Uterus (tissue), 4 donors: Measurements from ENCODE around the gene SNF8. TPM values are rescaled to one million over a fixed set of nuclear protein-coding genes. Genes with fewer than 3 reads are reported as not detected.
A peak's percentile ranks its signal among the peaks of the same experiment; 100 is the strongest.

Source experiments
- DNase-seq, 2 donors: peaks; one replicate each; pipeline ENCODE4 v3.0.0-alpha.2; 2019 to 2020
- H3K27ac ChIP-seq, 2 donors: fragments of 200-600 bp; sonication (generic); 1 replicate in 1 of 2; 2 replicates in 1 of 2; pipeline ENCODE4 v1.5.1; 2016 to 2018
- H3K27me3 ChIP-seq, 2 donors: fragments of 200-600 bp; sonication (generic); one replicate each; pipeline ENCODE4 v1.5.1; 2018 to 2019; ENCODE audit warnings: control low read depth in 1 of 2
- H3K36me3 ChIP-seq, 2 donors: fragments of 200-600 bp; sonication (generic); one replicate each; pipeline ENCODE4 v1.5.1; 2019; ENCODE audit warnings: control low read depth in 1 of 2
- H3K4me1 ChIP-seq, 2 donors: fragments of 200-600 bp; sonication (generic); one replicate each; pipeline ENCODE4 v1.5.1; 2018 to 2019; ENCODE audit warnings: control low read depth in 1 of 2
- H3K4me3 ChIP-seq, 2 donors: fragments of 200-600 bp; sonication (generic); 1 replicate in 1 of 2; 2 replicates in 1 of 2; pipeline ENCODE4 v1.5.1; 2018 to 2019; ENCODE audit warnings: mild to moderate bottlenecking in 1 of 2
- H3K9me3 ChIP-seq, 2 donors: fragments of 200-600 bp; sonication (generic); one replicate each; pipeline ENCODE4 v1.5.1; 2019; ENCODE audit warnings: control low read depth in 1 of 2
- CTCF ChIP-seq, 4 experiments: fragments of 200-600 bp in 2 of 4; fragments of 450-650 bp in 2 of 4; sonication (generic) in 2 of 4; IDR thresholded peaks; one replicate each; pipeline ENCODE4 v1.5.1; 2016 to 2019; ENCODE audit warnings: antibody characterized with exemption in 4 of 4, mild to moderate bottlenecking in 2 of 4, moderate library complexity in 1 of 4
- POLR2A ChIP-seq, 2 donors: fragments of 450-650 bp; IDR thresholded peaks; one replicate each; pipeline ENCODE4 v1.6.1; 2016; ENCODE audit warnings: antibody characterized with exemption in 2 of 2, mild to moderate bottlenecking in 1 of 2, moderate library complexity in 1 of 2
- intact Hi-C: fragments of 100-400 bp; cut with DNase I; formaldehyde crosslinking; loops from one replicate; pipeline ENCODE4 v1.15.1; 2023; ENCODE audit warnings: low total_unique reads
- total RNA-seq, 4 donors: library from RNA; depleted of rRNA in 3 of 4; stranded (reverse); fragments of >200 nt in 3 of 4; gene quantifications; one replicate each; pipeline versions ENCODE4 v1.1.0 to v1.2.4, GENCODE V29; 2014 to 2023
- donor health status: DM: yes; HTN: yes; CAD: no.

Gene SNF8
- total RNA-seq, 4 donors from 2014 or later: 6.9 to 64.6 (median 38.4) TPM

GRCh38 chr17:48908853-48909394 is 35.7 kb downstream of the SNF8 start:
- no peaks in the 10 kb centered on the region for H3K27me3 ChIP-seq
- H3K4me3 ChIP-seq: peak overlapping the region; percentile 69 to 98
- H3K4me1 ChIP-seq: peaks cover 0 to 6% of the 10 kb centered on the region in 2 donors
- H3K9me3 ChIP-seq: no peaks in the 10 kb centered on the region
- intact Hi-C loops: no loop called here
- TF ChIP-seq POLR2A (IDR thresholded peaks at IDR 0.05) (no peak), CTCF (IDR thresholded peaks at IDR 0.05) (no peak)
- no peaks in the 10 kb centered on the region for H3K36me3 ChIP-seq
- peak; percentile 76 to 82 for DNase-seq
- H3K27ac ChIP-seq: peak overlapping the region; percentile 86 to 87

GRCh38 chr17:48908047-48908843 is 36.4 kb downstream of the SNF8 start, which contains the start of gene UBE2Z:
UBE2Z (plus strand) TSS chr17:48908407; CDS start chr17:48908504, 97 bp downstream.
- DNase-seq: peak; percentile 94 to 95
- Histone ChIP-seq H3K27ac (peak within 1 kb of the TSS; percentile 86 to 87), H3K4me3 (peak within 1 kb of the TSS; percentile 69 to 98), H3K4me1 (peaks cover 0 to 6% of the 10 kb centered on the region in 2 donors), H3K27me3 (no peaks in the 10 kb centered on the region), H3K9me3 (no peaks in the 10 kb centered on the region), H3K36me3 (no peaks in the 10 kb centered on the region)
- intact Hi-C loops: no loop called here
- TF ChIP-seq POLR2A (IDR thresholded peaks at IDR 0.05) (peak; percentile 35 to 81), CTCF (IDR thresholded peaks at IDR 0.05) (peak in 3 of 4 experiments; percentile 18 to 28 (median 23))

- no peak for DNase-seq
- Histone ChIP-seq H3K4me1 (peaks cover 0 to 6% of the 10 kb centered on the region in 2 donors), H3K9me3 (no peaks in the 10 kb centered on the region), H3K27me3 (no peaks in the 10 kb centered on the region), H3K4me3 (peak overlapping the region; percentile 69 to 98), H3K27ac (peak overlapping the region; percentile 86 to 87), H3K36me3 (no peaks in the 10 kb centered on the region)
- intact Hi-C loops: no loop called here
- TF ChIP-seq CTCF (IDR thresholded peaks at IDR 0.05): no peak
- TF ChIP-seq POLR2A (IDR thresholded peaks at IDR 0.05): no peak
These were observed 37.0 kb downstream of the SNF8 start for GRCh38 chr17:48907713-48908046.

GRCh38 chr17:48905987-48906515 is 38.6 kb downstream of the SNF8 start:
- Histone ChIP-seq H3K4me1 (peaks cover 0 to 6% of the 10 kb centered on the region in 2 donors), H3K27me3 (no peaks in the 10 kb centered on the region), H3K9me3 (no peaks in the 10 kb centered on the region), H3K27ac (no peak overlapping the region), H3K36me3 (no peaks in the 10 kb centered on the region), H3K4me3 (no peak overlapping the region)
- DNase-seq: no peak
- intact Hi-C loops: no loop called here
- TF ChIP-seq CTCF (IDR thresholded peaks at IDR 0.05): no peak
- no peak for TF ChIP-seq POLR2A (IDR thresholded peaks at IDR 0.05)

- no peak for DNase-seq
- intact Hi-C loops: no loop called here
- Histone ChIP-seq H3K9me3 (no peaks in the 10 kb centered on the region), H3K36me3 (no peaks in the 10 kb centered on the region), H3K4me1 (no peaks in the 10 kb centered on the region), H3K27me3 (no peaks in the 10 kb centered on the region), H3K27ac (no peak overlapping the region), H3K4me3 (no peak overlapping the region)
- no peak for TF ChIP-seq POLR2A (IDR thresholded peaks at IDR 0.05)
- TF ChIP-seq CTCF (IDR thresholded peaks at IDR 0.05): no peak
These were observed 40.2 kb downstream of the SNF8 start for GRCh38 chr17:48904428-48904827.
